Esophagus mucosa (tissue), 1 donor: ENCODE measurements around the gene PRDM16. TPM values are rescaled to one million over a fixed set of nuclear protein-coding genes. Genes with fewer than 3 reads are reported as not detected.
A peak's percentile ranks its signal among the peaks of the same experiment; 100 is the strongest.

ENCODE experiments used
- ATAC-seq: fragments of 200-7000 bp; cut with Tn5 transposase; one replicate; pipeline ENCODE4 v1.9.1; 2020
- total RNA-seq: library from RNA; stranded (reverse); gene quantifications from one replicate; pipeline ENCODE4 v1.2.4, GENCODE V29; 2023
- donor health status: DM: yes; HTN: yes; CAD: no.

Gene PRDM16
- total RNA-seq, 1 donor from 2014 or later: 0.44 TPM

DNA sequence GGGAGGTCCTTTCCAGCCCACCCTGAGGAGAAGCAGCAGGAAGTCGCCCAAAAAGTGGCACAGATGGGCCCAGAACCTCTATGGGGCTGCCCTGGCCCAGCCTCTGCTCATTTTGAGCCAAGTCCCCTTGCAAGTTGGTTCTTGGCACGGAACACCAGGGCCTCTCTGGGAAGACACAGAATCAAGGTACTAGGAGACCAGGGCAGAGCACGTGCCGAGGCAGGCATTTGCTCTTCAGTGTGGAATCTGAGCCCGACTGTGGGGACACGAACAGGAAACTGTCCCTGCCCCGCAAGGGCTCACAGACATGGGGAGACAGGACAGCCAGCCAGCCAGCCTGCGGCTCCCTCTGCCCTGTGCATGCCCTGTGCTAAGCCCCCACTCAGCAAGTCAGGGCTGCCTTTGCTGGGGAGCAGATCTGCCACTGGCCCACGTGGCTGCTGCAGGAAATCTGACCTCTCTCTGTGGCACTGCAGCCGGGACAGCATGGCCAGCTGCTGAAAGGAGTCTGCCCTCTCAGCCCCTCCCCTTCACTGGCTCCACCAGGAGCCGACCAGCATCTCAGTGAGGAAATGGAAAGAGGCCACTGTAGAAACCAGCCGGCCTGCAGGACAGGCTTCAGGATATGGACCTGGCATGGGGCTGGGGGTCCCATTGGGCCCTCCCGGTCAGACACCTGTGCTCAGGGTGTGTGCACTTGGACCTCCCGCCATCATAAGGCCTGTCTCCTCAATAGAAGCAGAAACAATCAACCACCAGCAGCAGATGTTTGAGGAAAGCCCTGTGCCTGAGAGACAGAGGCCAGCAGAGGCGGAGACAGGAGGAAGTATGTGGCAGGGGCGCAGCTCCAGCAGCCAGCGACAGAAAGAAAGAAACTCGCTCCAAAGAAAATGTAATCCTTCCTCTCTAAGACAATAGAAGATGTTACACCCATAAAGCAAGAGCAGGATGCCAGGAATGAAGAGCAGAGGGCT, 389.2 kb downstream of the PRDM16 start:
- no peak for ATAC-seq

DNA sequence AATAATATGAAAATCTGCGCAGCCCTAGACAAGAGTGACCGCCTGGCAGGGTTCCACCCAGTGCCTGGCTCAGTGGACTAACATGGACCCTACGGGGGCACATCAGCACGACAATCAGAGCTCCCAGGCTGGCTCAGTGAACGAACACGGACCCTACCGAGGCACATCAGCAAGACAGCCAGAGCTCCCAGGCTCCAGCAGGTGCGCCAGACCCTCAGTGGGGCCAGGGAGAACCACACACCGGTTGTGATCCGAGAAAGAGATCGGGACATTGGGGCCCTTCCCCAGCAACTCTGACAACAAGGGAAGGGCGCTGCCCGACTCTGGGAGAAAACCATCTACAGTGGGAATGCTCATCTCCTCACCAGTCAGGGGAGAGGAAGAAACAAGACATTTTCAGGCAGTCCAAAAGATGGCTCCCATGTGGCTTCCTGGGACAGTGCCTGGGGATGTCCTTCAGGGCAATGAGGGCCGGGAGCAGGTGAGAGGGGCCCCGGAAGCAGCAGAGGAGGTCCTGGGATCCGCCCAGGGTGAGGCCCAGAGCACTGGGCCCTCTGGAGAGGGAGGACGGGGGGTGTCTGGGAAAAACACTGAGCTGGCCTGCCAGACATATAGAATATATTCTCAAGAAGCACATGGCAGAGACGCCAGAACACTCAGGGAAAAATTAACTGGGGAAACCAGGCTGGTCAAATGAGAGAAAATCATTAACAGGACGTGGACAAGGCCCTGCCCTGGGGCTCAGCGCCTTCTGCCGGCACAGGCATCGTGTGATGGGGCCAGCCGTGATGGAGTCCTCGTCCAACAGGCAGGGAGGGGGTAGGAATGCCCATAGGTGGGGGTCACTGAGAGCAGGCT, 390.3 kb downstream of the PRDM16 start:
- no peak for ATAC-seq

DNA sequence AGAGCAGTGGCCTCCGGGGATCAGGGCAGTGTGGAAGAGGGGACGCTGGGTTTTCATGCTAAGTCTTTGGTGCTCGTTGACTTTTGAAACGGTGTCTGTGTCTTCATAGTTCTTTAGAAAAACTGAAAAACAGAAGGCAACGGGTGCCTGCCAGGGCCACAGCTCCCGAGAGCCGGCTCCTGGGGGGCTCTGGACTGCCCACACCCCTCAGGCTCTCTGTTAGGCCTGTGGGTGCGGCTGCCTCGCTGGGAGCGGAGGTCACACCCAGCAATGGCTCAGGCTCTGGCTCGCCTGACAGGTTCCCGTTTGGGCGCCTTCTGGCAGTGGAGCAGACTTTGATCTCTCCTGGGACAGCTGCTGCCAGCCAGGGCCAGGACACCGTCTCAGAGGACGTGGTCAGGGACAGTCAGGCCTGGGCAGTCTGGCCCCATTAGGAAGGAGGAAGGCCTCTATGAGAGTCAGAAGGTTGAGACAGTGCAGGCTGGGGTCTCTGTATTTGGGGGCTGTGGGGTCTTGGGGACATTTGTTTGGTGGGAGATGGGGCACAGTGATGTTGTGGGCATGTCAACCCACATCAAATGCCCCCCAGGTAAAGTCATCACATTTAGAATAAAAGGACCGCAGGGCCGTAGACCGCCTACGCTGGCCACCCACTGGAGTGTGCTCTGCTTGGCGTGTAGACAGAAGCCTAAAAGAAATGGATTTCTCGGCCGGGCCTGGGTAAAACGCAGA, 391.1 kb downstream of the PRDM16 start:
- peak; percentile 75 for ATAC-seq

DNA sequence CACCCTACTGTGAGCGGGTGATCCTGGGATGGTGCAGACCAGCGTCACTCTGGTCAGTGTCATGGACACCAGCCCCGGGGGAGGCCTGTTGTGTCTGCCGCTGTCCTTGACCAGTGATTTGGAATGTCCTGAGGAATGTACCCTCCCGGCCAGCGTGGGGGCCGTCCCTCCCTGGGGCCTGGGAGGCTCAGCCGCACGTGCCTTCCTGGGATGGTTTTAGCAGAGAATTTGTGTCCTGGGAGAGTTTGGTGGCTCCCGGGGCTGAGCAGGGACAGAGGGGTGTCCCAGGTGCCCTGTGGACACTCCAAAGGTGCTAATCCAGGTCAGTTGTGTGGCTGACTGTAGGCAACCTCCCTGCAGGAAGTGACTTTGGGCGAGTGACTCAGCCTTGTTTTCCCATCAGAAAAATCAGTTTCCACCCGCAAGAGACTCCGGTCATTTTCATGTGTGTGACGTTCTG, 391.7 kb downstream of the PRDM16 start:
- no peak for ATAC-seq

DNA sequence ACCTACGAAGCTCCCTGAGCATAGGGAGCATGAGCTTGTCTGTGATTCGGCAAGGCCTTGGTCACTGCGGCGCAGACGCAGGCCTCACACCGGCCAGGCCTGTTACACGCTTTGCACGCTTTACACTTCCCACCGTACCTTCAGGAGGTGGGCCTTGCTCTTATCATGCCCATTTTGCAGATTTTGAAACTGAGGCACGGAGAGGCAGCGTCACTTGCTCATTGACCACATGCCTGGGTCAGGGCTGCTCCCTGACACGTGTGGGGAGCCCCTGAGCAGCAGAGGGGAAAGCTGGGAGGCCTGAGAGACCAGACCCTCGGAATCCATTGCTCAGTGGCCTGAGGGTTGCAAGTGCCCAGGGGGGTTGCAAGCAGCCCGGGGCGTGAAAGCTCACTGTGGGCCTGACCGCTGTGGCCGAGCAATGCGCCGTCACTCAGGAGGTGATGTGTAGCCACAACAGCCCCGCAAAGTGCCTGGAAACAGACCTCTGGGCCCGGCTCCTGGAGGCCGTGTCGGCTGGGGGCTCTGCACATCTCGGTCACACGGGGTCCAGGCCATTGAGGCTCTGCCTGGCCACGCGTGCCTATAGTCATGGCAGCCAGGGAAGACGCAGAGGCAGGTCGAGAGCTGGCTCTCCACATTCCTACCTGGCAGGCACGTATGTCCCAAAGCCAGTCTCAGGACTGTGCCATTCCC, 392.4 kb downstream of the PRDM16 start:
- ATAC-seq: no peak

- ATAC-seq: no peak
Measured at GRCh38 chr1:3461934-3462275, 392.9 kb downstream of the PRDM16 start.

GRCh38 chr1:3462356-3463012, 393.5 kb downstream of the PRDM16 start:
- no peak for ATAC-seq

DNA sequence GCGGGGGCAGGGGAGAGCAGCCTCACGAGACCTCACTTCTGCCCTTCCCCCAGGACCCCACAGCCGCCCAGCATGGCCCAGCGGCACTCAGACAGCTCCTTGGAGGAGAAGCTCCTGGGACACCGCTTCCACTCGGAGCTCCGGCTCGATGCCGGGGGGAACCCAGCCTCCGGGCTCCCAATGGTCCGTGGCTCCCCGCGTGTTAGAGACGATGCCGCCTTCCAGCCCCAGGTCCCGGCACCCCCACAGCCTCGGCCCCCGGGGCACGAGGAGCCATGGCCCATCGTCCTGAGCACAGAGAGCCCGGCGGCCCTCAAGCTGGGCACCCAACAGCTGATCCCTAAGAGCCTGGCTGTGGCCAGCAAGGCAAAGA, 394.0 kb downstream of the PRDM16 start:
- ATAC-seq: no peak

DNA sequence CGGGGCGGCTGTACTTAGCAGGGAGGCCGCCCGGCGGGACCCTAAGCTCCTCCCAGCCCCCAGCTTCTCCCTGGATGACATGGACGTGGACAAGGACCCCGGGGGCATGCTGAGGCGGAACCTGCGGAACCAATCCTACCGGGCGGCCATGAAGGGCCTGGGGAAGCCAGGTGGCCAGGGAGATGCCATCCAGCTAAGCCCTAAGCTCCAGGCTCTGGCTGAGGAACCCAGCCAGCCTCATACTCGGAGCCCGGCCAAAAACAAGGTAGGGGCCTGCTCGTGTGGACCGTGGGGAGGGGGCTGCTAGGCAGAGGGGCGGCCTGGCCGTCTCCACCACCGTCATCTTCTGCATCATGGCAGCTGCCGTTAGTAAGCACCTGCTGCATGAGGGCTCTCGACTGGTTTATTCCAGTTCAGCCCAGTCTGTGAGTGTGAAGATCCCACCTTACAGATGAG, 394.4 kb downstream of the PRDM16 start:
- no peak for ATAC-seq

DNA sequence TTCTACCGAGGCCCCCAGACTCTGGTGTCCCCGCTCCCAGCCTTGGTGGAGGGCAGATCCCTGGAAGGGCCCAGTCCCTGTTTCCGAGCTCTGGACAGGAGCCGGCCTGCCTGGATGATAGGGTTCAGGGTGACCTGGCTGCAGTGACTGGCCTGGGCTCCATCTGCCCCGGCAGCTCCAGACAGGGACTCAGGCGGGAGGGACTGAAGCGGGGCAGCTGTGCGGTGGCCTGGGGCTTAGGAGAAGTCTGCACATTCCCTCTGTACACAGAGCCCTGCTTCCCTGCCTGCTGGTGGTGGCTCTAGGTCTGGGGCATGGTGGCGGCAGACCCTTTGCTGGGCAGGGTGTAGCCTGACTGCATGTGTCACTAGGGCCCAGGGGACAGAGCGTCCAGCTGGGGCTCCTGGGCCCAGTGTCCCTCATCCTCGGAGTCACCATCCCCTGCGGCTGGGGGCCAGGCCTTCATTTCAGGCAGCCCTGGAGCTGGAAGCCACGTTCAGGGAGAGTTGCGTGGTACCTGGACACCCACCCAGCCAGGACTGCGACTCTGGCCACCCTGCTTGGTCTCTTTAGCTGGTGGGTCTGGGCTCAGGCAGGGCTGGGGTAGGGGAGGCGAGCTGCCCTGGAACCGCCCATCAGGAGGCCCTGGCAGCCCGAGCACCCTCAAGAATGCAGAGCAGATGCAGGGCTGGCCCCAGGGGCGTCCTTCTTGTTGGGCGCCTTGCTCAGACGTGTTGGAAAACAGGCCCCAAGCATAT, 395.1 kb downstream of the PRDM16 start:
- peak; percentile 15 for ATAC-seq

DNA sequence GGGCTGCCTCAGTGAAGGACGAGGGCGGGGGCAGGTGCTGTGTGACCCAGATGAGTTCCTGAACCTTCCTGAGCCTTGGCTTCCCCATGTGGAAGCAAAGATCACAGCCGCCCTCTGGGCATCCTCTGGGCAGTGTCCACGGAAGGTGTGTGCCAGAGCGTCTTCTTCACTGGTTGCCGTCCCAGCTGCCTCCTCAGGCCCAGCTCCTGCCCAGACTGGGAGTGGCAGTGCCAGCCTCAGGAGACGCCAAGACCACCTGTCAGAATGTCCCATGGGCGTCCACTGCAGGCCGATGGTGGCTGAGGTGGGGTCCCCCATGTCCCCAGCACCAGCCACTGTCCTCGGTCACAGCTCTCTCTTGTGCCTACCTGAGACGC, 395.6 kb downstream of the PRDM16 start:
- no peak for ATAC-seq

DNA sequence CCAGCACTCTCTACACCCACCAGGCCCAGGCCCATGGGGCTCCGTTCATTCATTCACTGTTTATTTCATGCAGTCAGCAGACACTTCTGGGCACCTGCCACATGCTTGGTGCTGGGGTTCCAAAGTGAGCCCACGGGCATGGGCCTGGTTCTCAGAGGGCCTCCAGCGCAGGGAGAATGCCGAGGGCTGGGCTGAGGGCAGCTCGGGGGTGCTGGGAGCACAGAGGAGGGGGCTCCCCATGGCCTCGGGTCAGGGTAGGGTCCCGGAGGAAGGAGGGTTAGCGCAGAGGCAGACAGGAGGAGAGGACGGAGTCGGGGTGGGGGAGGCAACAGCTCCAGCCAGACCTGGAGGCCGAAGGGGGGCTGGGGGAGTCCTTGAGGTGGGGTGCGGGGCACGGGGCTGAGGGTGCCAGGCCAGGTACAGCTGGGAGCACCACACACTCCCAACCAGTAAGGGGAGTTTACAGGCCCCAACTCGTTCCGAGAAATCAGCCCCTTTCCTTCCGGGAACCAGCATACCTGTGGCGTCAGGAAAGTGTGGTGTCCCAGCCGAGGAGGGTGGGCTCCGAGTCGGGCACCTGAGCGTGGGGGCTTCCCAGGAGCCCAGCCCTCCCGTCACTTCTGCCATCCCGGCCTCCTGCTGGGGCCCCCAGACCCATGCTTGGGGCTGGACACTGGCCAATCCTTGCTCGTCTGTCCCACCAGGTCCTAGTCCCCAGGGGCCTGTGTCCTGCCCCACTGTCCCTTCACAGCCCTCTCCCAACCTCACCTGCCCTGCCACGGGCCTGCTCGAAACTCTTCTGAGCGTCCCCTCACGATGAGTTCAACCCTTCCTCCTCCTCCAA, 396.3 kb downstream of the PRDM16 start:
- peak; percentile 56 for ATAC-seq

DNA sequence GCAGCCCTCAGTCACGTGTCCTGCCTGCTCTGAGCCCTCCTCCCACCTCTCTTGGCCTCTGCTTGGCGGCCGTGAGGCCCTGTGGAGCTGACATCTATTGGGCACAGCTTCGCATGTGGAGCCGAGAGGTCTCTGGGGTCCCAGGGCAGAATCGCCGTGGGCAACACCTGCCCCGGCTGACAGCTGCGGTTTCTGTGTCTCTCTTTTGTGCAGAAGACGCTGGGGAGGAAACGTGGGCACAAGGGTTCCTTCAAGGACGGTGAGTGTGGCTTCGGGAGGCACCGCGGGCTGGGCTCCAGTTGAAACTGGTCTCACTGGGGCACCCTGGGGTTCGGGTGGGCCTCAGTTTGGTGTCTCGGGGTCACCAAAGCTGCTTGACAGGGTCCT, 396.9 kb downstream of the PRDM16 start:
- no peak for ATAC-seq

DNA sequence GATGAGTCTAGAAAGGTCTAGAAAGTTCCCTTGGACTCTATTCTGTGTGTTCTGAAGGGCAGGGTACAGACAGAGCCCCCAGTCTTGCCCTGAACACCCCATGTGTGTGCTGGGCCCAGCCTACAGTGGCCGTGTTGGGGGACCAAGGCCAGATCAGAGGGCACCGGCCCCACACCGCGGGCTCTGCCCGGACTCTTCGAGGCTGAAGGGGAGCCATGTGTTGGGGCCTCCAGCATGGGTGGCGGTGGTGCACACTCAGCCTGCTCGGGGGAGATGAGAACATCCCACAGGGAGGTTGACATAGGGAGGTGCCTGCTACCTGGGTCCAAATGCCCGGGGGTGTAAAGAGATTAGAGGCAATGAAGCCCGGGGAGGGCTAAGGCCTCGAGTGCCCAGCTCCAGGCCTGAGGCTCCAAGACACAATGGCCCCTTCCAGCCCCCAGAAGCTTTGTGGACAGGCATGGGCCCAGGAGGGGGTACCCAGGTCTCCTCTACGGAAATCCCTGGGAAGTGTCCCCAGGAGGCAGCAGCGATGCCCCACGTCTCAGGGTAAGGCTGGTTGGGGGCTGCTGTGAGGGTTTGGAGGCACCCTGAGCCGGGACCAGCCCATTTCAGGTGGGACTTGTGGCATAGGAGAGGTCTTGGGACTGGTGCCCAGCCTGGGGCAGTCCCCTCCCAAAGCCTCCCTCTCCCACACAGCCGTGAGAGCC, 397.5 kb downstream of the PRDM16 start:
- no peak for ATAC-seq

DNA sequence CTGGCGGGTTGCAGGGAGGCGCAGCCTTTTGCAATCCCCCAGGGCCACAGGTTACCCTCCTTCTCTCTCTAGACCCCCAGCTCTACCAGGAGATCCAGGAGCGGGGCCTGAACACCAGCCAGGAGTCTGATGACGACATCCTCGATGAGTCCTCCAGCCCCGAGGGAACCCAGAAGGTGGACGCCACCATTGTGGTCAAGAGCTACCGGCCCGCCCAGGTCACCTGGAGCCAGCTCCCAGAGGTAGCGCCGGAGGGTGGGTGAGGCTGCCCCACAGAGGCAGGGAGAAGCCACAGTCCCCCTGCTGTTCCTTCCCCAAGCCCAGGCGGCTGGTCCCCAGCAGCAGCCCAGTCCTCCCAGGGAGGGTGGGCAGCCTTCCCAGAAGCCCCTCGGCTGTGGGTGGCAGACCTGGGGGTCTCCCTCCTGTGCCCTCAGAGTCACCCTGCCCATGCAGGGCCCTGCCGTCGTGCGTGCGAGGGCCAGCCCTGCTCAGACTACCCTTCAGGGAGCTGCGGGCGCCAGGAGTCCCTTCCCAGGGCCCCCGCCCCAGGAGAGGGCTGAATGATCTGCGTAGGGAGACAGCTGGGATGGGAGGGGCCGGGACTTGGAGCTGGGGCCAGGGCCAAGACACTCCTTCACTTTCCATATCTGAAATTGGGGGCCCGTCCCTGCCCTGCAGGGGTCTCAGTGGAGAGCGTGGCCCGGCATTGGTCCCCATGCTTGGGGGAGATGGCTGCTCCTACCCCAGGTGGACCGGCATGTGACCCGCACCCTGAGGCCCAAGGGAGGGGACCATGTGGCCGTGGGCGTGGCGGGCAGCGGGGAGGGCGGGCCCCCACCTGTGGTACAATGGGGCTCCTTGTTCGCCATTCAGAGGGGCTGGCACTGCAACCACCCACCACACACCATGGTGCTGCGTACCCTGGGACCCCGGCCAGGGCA, 398.4 kb downstream of the PRDM16 start:
- ATAC-seq: peak; percentile 1

GRCh38 chr1:3468236-3469103, 399.5 kb downstream of the PRDM16 start:
- ATAC-seq: peak; percentile 33
